Measurements from ENCODE around the gene RHBDD1. TPM values are rescaled to one million over a fixed set of nuclear protein-coding genes. Genes with fewer than 3 reads are reported as not detected.
"Not testable (repeated sequence)": the region's sequence is repeated elsewhere in the genome, so short reads cannot be mapped to it uniquely, and the experiment has no call there.

RHBDD1 gene
- total RNA-seq, 1 donor from 2014 or later: 29.5 TPM

DNA sequence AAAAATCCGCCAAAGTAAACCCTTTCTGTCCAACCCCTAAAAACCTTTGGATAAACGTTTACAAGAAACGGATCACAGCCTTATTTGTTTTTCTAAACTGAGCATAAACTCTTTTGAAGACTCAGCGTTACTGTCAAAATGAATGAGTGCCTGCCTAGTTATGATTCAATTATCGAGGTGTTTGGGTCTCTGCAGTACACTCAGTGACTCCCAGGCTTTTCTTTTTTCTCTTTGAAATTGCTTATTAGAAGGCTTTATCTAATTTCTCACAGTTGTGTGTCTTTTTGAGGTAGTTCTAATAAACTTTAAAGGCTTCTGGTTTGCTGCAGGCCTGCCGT is 663 bp downstream of the RHBDD1 start:
- intact Hi-C loops (cut with DNase I): no loop called here
- ATAC-seq (ENCODE audit: poor library complexity): peak; percentile 2
- DNase-seq: no peak

DNA sequence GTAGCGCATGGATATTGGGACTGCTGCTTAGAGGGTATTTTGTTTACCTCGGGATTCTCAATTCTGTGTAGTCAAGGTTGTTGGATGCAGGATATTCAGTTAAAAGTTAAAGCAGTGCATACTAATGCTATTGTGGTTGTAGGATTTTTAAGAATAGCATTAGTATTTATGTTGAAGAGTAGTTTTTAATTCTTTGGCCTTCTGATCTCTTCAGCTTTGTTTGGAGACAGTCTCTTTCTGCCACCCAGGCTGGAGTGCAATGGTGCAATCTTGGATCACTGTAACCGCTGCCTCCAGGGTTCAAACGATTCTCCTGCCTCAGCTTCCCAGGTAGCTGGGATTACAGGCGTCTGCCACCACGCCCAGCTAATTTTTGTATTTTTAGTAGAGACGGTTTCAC is 1.5 kb downstream of the RHBDD1 start:
- intact Hi-C loops (cut with DNase I): no loop called here
- no peak for ATAC-seq (ENCODE audit: poor library complexity)
- no peak for DNase-seq

- ATAC-seq (ENCODE audit: poor library complexity) (no peak), DNase-seq (no peak)
- intact Hi-C loops (cut with DNase I): no loop called here
Measured at GRCh38 chr2:226837787-226838603, 2.1 kb downstream of the RHBDD1 start.

DNA sequence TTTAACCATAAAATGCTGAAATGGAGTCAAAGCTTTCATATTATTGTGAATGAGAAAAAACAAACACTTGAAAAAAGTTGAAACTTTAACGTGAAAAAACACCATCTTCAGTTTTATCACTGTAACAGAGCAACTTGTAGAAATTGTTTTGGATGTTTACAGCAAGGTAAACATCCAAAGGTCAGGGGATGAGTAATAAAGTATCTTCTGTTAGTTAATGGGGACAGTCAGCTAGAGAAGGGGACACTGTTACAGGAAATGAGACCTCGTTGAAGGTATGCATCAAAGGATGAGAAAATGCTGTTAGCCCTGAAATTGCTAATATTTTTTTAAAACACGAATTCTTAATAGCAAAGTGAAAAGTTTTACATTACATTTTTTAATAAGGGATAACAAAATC is 2.9 kb downstream of the RHBDD1 start:
- intact Hi-C loops (cut with DNase I): no loop called here
- ATAC-seq (ENCODE audit: poor library complexity) (no peak), DNase-seq (no peak)

DNA sequence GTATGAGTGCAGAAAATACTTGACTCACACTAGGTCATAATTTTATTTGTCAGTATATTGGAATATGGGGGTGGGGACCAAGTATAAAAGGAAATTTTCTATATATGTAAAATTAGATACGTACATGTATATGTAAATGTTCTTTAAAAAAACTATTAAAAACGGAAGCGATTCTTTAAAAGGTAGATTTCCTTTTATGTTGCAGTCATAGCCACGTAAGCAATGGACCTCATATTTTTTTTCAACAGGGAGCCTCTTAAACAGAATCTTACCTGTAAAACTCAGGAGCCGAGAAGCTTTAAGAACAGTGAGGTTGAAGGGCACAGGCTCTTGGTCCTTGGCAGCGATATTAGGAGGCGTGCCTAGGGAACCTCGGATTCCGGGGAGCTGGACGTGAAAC is 3.3 kb downstream of the RHBDD1 start:
- intact Hi-C loops (cut with DNase I): no loop called here
- DNase-seq (no peak), ATAC-seq (ENCODE audit: poor library complexity) (no peak)

GRCh38 chr2:226839951-226840350 is 4.1 kb downstream of the RHBDD1 start:
- DNase-seq: no peak
- ATAC-seq (ENCODE audit: poor library complexity): no peak
- intact Hi-C loops (cut with DNase I): no loop called here

GRCh38 chr2:226843001-226843400 is 7.1 kb downstream of the RHBDD1 start:
- intact Hi-C loops (cut with DNase I); ATAC-seq (ENCODE audit: poor library complexity): not testable (repeated sequence)

DNA sequence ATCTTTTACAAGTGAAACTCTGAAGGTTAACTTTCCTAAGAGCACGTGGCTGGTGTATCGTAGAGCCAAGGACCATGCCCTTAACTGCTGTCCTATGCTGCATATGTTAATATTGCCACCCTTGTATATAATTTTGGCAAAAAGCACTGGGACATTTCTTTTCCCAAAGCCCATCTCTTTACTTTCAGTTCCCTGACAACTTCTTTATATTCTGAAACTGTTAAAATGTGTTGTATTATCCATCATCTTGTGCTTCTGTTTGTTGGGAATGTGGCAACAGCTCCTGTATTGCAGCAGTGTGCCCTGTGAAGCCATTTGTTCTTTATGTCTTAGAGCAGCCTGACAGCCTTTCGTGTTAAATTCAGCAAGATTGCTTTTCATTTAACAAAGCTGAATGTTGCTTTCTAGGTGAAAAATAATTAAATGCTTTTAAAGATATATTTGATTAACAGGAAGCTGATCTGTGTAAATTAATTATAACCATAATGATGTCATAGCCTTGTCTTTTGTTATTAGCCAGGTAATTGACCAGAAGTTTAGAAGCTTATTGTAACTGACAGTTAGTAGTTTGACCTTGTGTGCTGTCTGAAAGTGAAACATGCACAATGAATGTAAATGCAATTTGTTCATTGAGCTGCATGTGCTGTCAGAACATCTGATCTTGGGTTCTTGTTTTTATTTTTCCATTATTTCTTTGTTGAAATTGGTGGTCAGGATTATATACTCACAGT is 9.7 kb downstream of the RHBDD1 start:
- ATAC-seq (ENCODE audit: poor library complexity) (no peak), DNase-seq (no peak)
- intact Hi-C loops (cut with DNase I): no loop called here

More at GRCh38 chr2:226843001-226843400, 7.1 kb downstream of the RHBDD1 start:
- DNase-seq: not testable (repeated sequence)

DNA sequence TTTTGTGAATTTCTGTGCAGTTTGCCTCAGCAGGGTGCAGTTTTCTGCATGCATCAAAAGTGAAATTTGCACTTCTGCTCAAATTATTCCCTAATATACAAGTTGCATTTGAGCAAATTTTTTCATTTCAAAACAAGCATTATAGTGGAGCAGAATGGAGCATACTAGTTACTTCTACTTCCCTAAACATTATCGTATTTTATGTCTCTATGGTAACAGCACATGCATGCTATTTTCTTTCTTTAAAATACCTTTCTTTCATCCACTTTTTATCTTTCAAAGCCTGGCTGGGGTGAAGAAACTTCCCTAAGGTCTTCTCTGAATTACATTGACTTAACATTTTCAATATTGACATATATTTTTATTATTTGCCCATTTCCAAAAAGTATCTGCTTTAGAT is 11.2 kb downstream of the RHBDD1 start:
- no peak for DNase-seq
- intact Hi-C loops (cut with DNase I): no loop called here
- ATAC-seq (ENCODE audit: poor library complexity): no peak

GRCh38 chr2:226847511-226847910 is 11.7 kb downstream of the RHBDD1 start:
- DNase-seq (no peak), ATAC-seq (ENCODE audit: poor library complexity) (no peak)
- intact Hi-C loops (cut with DNase I): no loop called here

DNA sequence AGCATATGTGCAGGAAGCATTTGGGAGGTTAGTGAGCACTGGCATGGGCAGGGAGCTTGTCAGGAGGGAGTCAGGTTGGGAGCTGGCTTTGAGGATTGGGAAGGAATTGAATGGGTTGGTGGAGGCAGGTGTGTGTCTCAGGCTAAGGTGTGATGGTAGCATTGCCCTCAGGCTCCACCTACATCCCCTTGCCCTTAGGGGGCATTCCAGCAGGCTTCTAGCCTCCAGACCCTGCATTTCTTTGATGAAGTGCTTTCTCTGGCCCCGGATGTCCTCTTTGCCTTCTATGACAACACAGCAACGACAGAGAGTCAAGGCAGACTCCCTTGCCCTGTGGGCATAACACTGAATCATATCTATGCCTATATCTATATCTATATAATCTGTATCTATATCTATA is 13.5 kb downstream of the RHBDD1 start:
- intact Hi-C loops (cut with DNase I): no loop called here
- ATAC-seq (ENCODE audit: poor library complexity) (no peak), DNase-seq (no peak)

DNA sequence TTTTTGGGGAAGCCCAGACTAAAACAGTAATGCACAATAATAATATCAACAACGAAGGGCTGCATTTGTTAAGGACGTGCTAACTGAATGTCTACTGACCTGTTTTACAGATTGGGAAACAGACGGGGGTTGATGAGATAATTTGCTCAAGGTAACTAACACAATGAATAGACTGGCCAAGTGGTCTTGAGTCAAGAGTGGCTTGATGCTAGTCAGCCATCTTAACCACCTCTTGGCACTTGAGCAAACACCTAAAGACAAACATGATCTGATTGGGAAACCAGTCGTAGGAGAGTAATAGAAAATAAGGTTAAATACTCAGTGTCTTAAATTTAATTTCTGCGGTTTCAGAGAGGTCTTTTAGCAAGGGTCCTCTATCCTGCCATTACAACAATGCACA is 14.2 kb downstream of the RHBDD1 start:
- ATAC-seq (ENCODE audit: poor library complexity): no peak
- intact Hi-C loops (cut with DNase I): no loop called here
- no peak for DNase-seq

DNA sequence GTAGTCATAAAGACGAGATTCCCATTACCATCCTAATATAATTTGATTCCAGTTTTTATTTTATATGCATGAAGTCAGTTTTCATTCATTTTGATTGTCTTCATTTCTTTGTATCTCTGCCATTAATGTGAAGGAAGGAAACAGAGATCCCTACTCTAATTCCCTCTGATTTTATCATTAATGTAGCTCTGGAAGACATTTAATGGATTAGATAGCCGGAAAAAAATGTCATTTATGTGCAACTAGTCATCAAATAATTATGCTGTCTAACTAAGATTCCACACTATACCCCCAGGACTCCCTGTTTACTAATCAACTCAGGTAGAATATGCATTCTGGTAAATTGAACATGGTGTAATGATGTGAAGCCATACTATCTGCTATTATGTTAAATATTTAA is 19.9 kb downstream of the RHBDD1 start:
- no peak for DNase-seq
- intact Hi-C loops (cut with DNase I): no loop called here
- no peak for ATAC-seq (ENCODE audit: poor library complexity)

GRCh38 chr2:226860087-226860486 is 24.2 kb downstream of the RHBDD1 start:
- intact Hi-C loops (cut with DNase I): no loop called here
- DNase-seq (no peak), ATAC-seq (ENCODE audit: poor library complexity) (no peak)

DNA sequence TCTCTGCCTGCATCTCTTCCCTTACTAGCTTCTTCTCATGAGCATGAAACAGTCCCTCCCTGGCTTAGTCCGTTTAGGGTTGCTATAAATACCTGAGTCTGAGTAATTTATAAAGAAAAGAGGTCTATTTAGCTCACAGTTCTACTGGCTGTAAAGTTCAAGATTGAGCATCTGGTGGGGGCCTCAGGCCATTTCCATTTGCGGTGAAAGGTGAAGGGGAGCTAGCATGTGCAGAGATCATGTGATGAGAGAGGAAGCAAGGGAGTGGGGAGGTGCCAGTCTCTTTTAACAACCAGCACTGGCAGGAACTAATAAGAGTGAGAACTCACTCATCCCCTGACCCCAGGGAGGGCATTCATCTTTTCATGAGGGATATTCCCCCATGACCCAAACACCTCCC is 26.8 kb downstream of the RHBDD1 start:
- ATAC-seq (ENCODE audit: poor library complexity) (no peak), DNase-seq (no peak)
- intact Hi-C loops (cut with DNase I): no loop called here

DNA sequence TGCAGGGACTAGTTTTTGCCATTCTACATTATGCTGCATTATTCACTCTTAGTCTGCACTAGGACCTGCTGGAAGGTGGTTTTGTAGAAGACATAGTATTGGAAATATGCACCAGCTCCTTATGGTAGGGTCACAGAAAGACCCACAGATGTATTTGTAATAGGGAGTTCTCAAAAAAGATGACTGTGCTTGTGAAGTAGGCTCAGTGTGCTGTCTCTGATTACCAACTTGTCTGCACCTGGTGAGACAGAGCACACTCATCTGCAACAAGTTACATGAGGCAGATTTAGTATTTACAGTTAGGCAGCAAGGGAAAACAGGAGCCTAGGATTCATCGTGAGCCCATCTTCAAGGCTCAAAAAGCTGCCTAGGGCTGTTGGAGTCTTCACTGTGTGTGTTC is 29.4 kb downstream of the RHBDD1 start:
- intact Hi-C loops (cut with DNase I): no loop called here
- ATAC-seq (ENCODE audit: poor library complexity) (no peak), DNase-seq (no peak)

DNA sequence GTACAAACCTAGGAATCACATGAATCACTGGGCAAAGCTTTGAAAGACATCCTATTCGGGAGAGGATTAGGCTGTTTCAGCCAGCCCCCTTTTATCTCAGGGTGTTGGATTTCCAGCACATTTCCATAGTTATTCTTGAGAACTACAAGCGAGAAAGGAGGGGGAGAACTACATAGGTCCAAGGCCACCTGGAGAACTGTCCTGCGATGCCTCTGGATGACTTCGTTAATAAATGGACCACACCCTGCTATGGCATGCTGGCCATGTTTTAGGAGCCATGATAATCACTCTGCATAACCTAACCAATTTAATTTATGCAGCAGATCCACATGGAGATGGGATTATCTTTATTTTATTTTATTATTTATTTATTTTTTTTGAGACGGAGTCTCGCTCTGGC is 29.9 kb downstream of the RHBDD1 start:
- intact Hi-C loops (cut with DNase I): no loop called here
- no peak for DNase-seq
- ATAC-seq (ENCODE audit: poor library complexity): no peak

- ATAC-seq (ENCODE audit: poor library complexity): no peak
- intact Hi-C loops (cut with DNase I): no loop called here
Measured at GRCh38 chr2:226868331-226869162, 32.7 kb downstream of the RHBDD1 start.

GRCh38 chr2:226869371-226869770 is 33.5 kb downstream of the RHBDD1 start:
- intact Hi-C loops (cut with DNase I): no loop called here
- no peak for ATAC-seq (ENCODE audit: poor library complexity)
- DNase-seq: no peak

More at GRCh38 chr2:226868331-226869162, 32.7 kb downstream of the RHBDD1 start:
- DNase-seq: no peak

Data from Right ventricle myocardium superior (tissue), 1 donor.